ENCODE data around the gene NGFR.

DNA sequence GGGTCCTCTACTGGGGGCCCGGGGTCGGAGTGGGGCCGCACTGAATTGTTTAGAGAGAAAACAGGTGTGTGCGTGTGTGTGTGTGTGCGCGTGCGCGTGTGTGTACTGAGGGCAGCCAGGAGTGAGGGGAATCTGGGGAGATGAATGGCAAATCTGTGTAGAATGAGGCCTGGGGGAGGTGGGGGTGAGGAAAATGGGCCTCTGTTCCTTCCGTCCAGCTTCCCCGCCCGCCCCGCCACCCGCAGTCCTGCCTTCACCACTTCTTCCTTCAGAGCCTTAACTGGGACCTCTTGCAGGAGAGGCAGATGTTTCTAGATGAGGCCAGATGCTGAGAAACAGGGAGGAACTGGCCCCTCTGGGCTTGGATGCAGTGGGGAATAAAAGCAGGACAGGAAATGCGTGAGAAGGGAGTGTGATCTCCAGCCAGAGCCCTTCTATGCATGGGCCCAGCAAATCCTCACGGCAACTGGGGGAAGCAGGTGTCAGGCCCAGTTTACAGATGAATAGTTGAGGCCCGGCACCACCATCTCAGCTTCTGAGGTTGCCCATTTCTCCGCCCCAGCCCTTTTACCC lies 29.7 kb upstream of the NGFR start:
- TF ChIP-seq POLR2A (IDR thresholded peaks at IDR 0.05) (no peak), POLR2AphosphoS5 (IDR thresholded peaks at IDR 0.05) (no peak)
- TF ChIP-seq, protein P1, sequence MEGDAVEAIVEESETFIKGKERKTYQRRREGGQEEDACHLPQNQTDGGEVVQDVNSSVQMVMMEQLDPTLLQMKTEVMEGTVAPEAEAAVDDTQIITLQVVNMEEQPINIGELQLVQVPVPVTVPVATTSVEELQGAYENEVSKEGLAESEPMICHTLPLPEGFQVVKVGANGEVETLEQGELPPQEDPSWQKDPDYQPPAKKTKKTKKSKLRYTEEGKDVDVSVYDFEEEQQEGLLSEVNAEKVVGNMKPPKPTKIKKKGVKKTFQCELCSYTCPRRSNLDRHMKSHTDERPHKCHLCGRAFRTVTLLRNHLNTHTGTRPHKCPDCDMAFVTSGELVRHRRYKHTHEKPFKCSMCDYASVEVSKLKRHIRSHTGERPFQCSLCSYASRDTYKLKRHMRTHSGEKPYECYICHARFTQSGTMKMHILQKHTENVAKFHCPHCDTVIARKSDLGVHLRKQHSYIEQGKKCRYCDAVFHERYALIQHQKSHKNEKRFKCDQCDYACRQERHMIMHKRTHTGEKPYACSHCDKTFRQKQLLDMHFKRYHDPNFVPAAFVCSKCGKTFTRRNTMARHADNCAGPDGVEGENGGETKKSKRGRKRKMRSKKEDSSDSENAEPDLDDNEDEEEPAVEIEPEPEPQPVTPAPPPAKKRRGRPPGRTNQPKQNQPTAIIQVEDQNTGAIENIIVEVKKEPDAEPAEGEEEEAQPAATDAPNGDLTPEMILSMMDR (IDR thresholded peaks at IDR 0.05): no peak
